ENCODE data around the gene RFTN1.

RFTN1 gene

DNA sequence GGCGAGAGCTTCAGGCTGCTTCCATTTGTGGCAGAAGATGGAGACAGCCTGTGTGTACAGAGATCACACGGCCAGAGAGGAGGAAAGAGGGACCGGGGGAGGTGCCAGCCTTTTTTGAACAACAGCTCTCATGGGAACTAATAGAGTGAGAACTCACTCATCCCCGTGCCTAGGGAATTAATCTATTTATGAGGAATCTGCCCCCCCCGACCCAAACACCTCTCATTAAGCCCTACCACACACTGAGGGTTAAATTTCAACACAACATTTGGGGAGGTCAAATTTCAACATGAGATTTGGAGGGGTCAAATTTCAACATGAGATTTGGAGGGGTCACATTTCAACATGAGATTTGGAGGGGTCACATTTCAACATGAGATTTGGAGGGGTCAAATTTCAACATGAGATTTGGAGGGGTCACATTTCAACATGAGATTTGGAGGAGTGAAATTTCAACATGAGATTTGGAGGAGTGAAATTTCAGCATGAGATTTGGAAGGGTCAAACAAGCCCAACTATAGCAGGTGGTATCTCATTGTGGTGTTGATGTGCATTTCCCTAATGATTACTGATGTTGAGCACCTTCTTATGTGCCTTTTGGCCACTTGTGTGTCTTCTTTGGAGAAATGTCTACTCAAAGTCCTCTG, 20.6 kb upstream of the RFTN1 start:
- in situ Hi-C loops (cut with HindIII; ENCODE audit: low sequenced_read_pairs), result loop anchor here (25.0 kb wide), 1 partner anchor 697 kb away; no protein-coding TSS in a partner anchor

DNA sequence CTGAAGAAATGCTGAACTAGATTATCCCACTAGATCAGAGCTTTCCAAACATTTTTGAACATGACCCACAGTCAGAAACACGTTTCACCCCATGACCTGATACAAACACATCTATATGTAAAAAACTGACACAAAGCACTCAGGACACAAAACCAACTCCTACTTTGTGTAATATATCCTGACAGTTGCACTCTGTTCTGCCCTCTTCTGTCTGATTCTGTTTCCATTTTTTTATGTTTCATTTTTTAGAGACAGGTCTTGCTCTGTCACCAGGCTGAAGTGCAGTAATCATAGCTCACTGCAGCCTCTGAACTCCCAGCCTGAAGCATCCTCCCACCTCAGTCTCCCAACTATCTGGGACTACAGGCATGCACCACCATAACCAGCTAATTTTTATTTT, 15.8 kb upstream of the RFTN1 start:
- in situ Hi-C loops (cut with HindIII; ENCODE audit: low sequenced_read_pairs), result loop anchor here (25.0 kb wide), 1 partner anchor 692 kb away; no protein-coding TSS in a partner anchor

DNA sequence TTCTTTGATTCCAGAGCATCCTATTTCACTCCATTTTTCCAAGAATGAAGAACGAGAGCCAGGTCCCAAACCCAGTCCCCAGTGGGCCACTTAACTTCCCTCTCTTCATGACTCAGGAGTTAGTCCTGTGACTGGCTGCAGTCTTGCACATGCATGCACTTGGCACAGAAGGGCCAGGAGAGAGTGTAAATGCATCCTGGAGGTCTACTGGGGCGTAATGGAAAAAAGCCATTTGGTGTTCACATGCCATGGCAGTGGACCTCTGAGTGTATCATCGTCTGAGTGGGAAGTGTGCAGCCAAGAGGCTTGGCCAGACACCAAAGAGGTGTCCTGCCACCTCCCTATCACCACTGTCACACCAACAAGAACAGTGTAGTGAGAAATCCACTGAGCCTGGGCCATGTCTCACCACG, 15.1 kb upstream of the RFTN1 start:
- in situ Hi-C loops (cut with HindIII; ENCODE audit: low sequenced_read_pairs), result loop anchor here (25.0 kb wide), 1 partner anchor 691 kb away; no protein-coding TSS in a partner anchor

DNA sequence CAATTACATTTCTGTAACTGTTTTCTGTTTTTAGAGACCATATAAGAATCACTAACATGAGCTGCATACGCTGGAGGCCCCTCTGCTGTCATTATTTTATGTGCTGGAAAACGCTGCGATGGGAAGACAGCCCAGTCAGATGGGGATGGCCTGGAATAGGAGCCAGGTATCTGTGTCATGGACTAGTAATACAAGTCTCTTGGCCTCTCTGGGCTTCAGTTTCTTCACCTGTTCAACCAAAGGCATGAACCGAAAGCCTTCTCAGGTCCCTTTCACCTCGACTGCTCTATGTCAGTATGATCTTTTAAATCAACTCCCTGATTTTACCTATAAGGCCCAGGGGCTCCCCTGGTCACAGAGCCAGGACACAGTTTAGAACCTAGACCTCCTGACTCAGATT, 14.6 kb upstream of the RFTN1 start:
- in situ Hi-C loops (cut with HindIII; ENCODE audit: low sequenced_read_pairs), result loop anchor here (25.0 kb wide), 1 partner anchor 691 kb away; no protein-coding TSS in a partner anchor

DNA sequence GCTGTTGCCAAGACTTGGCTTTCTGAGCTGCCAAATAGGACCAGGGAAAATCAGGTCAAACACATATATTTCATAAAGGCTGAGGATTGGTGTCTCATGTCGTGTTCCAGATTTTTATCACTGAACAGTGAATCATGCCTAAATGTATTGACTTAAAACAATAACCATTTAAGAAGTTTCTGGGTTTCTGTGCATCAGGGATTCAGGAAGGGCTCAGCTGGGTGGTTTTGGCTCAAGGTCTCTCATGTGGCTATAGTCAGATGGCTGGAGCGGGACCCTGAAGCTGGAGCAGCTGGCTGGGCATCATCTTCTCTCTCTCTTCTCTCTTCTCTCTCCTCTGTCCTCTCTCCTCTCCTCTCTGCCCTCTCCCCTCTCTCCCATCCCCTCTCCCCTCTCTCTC, 10.7 kb upstream of the RFTN1 start:
- in situ Hi-C loops (cut with HindIII; ENCODE audit: low sequenced_read_pairs), result no loop called here

DNA sequence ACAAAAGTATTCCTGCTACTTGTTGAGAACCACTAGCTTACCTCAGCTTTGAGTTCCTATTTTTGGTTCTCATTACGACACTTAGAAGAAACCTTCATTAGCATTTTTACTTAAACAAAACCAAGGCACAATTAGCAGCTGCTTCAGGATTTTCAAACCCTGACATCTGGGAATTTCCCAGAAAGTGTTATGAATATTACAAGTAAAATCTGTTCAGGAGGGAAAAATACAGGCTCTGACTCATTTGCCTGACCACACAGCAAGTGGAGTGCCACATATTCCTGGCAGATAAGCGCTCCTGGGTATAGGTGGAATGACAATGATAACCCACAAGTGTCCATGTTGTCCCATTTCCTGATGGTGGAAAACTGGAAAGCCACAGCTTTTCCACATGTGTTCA, 10.3 kb upstream of the RFTN1 start:
- in situ Hi-C loops (cut with HindIII; ENCODE audit: low sequenced_read_pairs), result no loop called here

DNA sequence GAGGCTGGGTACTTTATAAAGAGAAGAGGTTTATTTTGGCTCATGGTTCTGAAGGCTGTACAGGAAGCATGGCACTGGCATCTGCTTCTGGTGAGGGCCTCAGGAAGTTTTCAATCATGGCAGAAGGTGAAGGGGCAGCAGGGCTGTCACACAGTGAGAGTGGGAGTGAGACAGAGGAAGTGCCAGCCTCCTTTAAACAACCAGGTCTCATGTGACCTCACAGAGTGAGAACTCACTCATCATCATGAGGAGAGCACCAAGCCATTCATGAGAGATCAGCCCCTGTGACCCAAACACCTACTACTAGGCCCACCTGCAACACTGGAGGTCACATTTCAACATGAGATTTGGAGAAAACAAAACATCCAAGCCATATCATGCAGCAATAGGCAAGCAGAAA, 9.3 kb upstream of the RFTN1 start:
- in situ Hi-C loops (cut with HindIII; ENCODE audit: low sequenced_read_pairs), result no loop called here

DNA sequence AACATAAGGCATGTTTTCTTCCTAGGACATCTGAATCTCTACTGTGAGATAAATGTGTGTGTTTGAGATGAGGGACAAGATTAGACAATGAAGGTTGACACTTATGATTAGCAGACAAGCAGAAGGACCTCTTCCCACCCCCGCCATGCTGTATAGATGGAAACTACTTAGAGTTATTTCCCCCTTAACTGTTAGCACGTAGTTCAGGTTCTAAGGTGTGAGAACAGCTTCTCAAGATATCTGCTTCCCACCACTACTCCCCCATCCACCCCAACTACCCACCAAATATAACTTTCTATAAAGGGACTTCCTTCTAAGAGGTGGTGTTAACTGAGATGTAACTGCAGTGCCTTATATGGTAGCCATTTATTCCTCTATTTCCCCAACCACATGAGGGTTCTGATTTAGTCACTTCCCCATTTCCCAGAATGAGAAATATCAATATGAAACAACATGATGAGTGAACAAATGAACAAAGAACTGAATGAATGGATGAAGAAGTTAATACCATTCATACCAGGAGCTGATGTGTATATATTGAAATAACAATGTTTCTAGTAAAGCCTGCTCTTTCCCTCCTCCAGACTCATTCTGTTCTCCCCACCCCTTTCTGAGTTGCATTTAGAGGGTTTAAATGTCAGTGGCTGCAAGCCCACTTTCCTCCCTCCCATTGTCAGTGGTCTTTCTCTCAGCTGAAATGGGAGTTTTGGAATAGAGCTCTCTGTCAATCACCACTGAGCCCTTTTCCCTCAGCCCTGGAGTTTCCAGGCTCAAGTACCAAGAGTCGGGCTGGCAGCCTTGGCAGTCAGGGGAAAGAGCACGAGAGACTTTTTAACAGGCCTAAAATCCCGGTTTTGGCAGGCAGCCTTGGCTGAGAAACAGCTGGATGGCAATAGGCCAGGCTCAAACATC, 7.7 kb upstream of the RFTN1 start:
- in situ Hi-C loops (cut with HindIII; ENCODE audit: low sequenced_read_pairs), result no loop called here

DNA sequence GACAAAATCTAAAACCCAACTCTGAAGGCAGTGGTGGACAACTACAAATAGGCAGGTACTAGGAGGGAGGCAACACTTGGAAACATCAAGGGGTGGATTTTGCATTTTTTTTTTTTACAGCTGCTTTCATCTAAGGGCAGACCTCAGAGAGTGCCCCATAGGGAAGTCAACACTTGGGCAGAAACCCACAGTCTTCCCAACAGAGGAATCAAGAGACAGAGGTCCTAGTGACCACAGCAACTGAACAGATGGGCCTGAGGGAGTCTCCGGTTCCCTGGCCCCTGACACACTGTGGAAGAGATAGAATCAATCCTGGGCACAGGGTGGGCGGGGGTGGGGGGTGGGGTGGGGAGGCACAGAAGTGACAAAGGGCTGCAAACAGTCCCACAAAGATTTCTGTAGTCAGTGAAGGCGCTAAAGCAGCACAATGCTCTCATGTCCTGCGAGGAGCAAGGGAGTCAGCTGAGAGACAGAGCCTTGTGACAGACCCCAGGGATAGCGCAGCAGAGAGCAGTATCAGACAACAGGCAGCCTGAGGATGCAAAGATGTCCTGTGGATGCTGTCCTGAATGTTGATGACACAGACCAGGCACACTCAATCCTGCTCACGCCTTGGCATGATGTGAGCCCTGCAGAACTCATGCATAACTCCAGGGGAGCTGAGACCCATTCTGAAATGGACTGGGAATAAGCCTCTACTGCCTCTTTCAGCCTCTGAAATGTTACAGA, 6.9 kb upstream of the RFTN1 start:
- in situ Hi-C loops (cut with HindIII; ENCODE audit: low sequenced_read_pairs), result no loop called here

DNA sequence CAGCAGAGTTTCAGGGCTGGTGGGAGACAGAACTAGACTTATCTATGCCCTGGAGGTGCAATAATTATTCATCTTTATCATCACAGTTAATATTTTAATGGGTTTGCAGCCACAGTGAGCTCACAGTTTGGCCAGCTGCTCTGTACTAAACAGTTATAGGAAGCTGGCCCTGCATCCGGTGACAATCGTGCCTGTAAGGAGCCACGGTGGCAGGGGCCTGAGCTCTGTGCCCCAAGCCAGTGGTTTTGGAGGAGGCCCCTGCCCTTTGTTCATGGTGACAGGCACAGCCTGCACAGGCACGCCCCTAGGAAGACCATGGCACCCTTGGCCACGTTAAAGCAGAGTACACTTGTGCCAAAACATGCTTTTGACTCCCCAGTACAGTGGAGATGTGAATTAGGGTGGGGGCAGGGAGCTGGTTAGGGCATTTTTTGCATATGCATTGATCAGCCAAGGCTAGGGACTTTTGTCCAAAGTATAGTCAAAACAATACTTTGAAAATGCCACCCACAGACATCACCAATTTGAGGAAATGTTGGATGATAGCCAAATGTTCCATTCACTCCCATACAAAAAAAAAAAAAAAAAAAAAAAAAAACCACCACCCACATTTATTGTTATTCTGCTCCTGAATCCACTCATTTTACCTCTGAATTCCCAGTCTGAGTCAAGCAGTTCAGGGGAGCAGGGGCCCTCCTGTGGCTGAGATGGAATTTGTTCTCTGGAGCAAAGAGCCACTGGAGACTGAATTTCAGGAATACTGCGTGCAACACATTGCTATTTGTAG, 3.4 kb upstream of the RFTN1 start:
- in situ Hi-C loops (cut with HindIII; ENCODE audit: low sequenced_read_pairs), result no loop called here

DNA sequence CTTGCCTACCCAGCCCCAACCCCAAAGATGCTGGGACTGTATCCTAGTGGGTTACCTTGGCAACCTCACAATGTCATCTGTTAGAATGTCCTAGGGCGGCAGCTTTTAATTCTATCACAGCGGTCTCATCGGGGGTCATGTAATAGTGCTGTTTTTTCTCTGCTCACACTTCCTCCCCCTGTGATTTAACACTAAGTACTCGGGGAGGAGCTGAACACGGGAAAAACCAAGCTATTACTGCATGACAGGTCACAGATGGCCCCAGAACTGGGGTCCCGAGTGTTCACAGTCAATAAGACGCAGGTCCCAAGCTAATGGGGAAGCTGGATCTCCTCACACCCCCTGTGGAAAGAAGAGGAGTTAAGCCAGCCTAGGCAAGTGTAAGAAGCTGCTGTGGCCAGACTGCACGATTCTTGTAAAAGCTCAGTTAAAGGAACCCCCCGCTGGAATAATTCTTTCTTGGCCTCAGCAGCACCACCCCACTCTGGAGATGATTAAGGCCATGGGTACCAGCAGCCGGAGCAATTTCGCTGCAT, 2.5 kb upstream of the RFTN1 start:
- in situ Hi-C loops (cut with HindIII; ENCODE audit: low sequenced_read_pairs), result no loop called here

DNA sequence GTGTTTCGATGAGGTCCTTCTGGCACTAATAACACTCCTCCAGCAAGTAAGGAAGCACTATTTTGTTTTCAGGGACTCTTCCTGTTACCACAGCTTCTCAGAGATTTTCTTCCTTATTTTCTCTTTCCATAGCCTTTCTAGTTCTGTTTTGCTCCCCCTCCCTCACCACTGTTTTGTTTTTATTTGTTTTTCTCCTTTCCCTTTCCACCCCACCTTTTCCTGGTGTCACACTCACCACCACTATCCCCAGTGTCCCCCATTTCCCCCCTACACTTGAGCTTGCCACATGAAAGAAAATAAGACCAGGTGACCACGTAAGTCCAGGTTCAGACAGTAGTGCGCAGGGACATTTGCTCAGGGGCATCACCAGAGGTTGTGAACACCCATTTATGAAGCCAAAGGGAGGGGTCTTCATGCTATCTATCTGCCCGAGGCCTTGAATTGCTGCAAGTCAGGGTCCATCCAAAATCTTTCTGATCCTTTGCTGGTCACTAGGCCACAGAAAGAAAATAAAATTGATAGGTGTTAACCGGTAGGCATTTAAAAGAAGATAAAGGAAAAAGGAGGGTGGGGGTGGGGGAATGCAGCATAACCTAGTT, 1.4 kb upstream of the RFTN1 start:
- in situ Hi-C loops (cut with HindIII; ENCODE audit: low sequenced_read_pairs), result no loop called here

DNA sequence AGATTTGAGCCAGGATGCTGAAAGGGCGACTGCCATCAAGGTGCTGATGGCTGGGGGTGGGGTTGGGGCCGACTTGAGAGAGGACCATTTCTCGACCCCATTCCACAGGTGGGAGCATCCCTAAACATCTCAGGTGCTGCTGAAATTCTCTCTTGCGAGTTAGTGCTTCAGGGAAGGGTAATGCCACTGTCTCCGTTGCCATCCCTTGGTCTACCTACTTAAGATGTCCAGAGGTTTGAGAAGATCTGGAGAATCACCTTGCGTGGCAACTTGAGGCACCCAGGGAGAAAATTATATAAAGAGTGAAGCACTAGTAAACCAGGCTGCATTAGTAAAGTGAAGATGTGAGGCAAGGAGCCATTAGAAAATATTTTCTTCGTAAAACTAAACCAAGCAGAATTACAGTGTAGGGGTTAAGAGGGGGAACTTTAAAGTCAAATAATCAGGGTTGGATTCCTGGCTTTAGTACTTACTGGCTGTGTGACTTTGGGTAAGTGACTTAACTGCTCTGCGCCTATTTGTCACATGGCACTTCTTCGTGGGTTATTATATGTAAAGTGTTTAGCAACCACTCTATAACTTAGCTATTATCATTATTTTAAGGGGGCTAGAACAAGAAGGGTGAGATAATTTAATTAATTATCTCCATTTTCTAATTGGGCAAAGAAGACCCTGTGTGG, 662 bp upstream of the RFTN1 start:
- in situ Hi-C loops (cut with HindIII; ENCODE audit: low sequenced_read_pairs), result no loop called here

DNA sequence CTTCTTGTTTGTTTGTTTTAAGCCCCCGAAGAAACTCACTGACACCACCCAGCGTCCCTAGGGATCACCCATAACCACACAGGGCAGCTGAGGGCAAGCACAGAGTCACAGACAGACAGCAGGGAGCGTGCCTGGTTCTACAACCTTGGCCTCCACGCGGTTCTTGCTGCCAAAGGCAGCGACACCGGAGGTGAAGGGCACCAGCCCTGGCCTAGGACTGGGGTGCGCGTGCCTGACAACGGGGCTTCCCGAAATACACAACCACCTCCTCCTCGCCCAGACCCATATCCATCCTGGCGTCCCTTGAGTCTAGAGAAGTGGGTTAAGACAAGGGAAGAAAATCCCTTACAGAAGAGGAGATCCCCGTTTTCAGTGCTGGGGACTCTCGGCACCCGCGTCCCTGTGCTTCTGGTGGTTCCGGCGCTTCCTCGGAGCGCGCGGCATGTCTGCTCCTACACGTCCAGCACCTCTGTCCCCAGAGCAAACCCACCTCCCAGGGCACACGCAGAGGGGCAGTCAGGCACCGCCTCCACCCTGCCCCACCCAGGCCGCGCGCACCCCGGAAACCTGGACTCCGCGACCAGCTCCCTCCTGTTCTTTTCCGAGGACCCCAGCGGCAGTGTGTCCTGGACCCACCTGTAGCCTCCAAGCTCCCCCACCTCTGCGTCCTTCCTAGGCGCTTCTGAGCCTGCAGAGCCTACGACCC, 911 bp downstream of the RFTN1 start:
- in situ Hi-C loops (cut with HindIII; ENCODE audit: low sequenced_read_pairs), result no loop called here

DNA sequence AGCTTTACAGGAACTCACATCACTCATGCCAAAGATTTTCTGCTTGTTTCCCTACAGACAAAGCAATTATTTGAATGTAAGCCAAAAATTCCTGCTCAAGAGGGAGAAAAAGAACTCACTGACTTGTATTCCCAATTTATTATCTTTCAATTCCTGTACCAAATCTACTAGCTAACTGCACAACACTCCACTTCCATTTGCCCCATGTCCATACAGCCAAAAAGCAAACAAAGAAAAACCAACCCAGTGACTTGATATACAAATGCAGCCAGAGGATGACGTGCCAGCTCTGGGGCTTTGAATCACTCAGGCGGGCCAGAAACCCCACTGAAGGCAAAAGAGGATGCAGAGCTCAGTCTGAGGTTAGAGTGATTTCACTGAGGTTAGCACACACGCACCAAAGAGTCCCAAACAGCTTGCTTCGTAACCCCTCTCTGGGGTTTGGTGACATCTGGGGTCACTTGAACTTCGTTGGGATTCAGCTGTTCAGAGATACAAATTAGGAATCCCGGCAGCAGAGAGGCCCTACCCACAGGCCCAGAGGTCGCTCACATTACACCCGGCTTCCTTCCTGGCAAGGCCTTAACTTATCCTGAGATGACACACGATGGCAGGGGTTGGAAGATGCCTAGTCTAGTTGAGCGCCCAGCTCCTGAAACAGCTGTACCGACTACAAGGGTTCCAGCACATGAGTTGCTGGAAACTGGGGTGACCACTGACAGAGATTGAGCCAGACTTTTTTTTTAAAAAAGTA, 1.6 kb downstream of the RFTN1 start:
- in situ Hi-C loops (cut with HindIII; ENCODE audit: low sequenced_read_pairs), result no loop called here

DNA sequence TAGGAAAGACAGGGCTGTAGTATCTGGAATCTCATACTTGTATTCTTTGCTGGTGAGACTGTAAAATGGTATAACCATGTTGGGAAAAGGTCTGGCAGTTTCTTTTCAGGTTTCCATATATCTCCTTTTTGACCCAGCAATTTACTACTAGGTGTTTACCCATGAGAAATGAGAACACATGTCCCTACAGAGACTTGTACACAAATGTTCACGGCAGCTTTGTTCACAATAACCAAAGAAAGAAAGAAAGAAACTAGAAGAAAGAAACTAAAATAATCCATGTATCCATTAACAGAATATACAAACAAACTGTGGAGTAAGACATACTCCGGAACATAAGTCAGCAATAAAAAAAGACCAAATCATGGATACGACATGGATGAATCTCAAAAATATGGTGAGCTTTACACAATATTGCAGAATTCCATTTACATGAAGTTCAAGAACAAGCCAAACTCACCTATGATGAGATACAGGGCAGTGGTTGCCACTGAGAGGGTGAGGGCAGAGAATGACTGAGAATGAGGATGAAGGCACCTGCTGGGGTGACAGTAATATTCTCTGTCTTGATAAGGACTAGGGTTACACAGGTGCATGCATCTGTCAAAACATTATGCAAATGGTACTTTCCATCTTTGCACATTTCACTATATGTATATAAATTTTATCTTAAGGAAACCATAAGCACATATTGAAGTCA, 2.7 kb downstream of the RFTN1 start:
- in situ Hi-C loops (cut with HindIII; ENCODE audit: low sequenced_read_pairs), result no loop called here

Data from endothelial cell of hepatic sinusoid (primary cell).